ENCODE results near the gene PALD1. TPM values are rescaled to one million over a fixed set of nuclear protein-coding genes. Genes with fewer than 3 reads are reported as not detected.

The PALD1 gene
- total RNA-seq, 1 donor from 2014 or later, result 11.0 TPM

DNA sequence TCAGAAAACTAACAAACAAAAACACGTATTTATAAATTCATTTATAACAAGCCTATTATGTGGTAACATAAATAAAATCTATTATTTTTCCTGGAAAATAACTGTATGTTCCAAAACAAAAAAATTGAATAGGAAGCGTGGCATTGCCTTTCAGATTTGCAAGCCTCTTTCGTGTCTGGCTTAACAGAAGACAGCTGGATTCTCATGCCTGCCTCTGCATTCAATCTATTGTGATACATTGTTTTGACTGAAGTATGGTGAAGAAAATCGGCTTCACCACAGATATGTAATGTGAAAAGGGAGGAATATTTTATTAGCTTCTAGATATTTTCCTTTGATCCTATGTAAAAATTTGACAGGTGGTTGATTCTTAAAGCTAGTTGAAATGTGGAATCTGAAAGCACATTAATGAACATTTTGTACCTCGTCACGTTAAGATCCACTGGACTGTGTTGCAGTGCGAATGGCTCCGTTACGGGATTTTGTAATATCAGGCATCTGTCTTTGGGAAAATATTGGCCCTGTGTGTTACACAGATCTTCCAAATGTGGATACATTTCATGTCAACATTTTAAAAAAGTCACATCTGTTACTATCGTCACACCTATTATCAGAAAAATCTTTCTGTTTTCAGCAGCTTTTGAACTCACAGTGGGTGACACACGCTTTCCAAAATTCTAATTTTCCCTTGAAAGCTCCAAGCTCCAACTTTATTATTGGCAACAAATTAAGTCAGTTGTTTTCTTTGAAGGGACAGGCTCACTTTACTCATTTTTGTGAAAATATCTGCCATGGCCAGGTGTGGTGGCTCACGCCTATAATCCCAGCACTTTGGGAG, 26.2 kb downstream of the PALD1 start:
- no peak for DNase-seq (ENCODE audit: low spot score)

DNA sequence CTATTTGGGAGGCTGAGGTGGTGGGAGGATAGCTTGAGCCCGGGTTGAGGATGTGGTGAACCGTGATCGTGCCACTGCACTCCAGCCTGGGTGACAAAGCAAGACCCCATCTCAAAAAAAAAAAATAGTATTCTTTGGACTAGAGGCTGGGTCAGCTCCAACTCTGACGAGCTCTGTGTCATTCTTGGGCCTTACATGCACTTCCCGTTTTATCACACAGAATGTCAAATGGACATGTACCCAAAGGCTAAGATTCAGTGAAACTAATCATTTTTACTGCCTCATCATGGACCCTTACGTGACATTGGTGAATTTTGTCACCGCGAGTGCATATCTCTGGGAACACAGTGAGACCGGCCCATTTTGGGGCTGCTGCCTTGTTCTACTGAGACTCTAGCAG, 27.3 kb downstream of the PALD1 start:
- DNase-seq (ENCODE audit: low spot score), result no peak

DNA sequence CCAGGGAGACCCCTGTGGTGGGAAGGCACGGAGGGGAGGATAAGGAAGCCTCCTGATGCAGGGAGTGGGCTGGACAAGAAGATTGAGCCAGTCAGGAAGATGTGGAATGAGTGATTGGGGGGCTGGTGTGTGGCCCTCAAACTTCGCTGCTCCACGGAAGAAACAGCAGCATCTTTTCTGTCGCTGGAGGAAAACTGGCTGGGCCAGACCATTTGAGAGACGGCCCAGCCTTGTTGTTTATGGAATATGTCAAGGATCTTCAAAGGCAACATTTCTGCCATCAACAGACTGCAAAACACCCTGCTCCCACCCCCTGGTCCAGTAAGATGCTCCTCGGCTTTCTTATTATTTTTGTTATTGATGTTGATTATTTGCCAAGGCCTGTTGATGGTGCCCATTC, 29.4 kb downstream of the PALD1 start:
- DNase-seq (ENCODE audit: low spot score), result no peak

DNA sequence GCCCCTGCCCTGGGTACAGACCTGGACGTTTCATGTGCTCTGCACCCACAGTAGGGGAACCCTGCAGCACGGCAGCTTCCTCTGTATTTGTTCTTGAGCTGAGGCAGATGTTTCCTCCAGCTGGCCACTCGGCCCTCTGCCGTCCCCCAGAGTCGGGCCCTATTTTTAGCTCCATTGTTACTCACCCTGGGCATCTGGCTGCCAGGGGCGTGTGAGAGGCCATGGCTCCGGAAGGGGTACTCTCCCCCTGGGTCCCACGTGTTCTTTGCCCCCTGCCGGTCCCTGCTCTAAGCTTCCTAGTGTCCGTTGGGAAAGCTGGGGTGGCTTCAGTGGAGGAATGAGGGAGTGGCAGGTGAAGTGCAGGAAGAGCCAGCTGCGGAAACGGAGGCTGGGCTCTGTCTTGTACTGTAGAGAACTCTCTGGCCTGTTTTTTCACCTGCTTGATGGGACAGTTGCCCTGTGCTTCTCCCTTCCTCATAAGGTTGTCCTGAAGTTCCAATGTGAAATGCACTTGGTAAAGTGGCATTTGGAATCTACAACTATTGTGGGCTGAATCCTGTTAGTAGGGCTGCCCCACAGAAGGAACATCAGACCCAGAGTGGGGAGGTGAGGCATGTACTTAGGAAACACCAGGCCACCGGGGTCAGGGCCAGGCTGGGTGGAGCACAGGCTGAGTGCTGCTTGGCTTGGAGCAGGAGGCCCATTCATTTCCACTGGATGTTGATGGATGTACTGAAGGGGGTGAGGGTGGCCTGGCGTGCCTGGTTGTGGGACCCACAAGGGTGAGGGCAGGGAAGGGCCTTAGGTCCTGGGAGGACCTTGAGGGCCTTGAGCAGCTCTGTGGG, 30.6 kb downstream of the PALD1 start:
- DNase-seq (ENCODE audit: low spot score), result no peak

DNA sequence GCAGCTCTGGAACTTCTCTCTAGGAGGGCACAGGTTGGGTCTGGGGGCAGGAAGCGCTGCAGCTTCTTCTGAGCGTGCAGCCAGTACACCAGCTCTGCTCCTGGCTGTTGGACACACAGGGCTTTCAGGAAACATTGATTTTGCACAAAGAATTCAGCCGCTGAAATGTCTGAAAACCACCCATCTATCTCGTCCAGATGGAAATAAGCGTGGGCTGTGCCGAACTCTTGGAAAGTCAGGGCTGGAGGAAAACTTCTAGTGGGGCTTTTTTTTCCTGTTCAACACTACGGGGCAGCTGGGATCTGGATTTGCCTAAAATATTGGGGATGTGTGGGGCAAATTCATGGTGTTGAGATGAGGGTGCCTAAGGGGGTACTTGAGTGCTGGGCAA, 31.2 kb downstream of the PALD1 start:
- DNase-seq (ENCODE audit: low spot score), result no peak

DNA sequence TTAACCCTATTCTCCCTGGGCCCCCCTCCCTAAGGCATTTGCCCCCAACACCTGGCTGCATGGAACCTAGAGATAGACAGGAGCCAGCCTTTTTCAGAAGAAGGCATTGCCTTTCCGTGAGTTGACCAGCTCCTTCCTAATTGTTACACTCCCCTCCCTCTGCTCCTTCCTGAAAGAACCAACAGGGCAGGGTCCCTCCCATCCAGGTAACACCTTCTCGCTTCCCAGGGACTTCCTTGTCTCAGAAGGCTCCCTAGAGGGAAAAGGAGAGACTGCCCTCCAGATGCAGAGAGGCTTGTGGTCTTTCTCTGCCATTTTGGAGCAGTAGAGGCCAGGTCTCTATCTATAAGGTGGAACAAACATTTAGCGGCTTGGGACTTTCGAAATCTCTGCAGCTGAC, 31.9 kb downstream of the PALD1 start:
- no peak for DNase-seq (ENCODE audit: low spot score)

DNA sequence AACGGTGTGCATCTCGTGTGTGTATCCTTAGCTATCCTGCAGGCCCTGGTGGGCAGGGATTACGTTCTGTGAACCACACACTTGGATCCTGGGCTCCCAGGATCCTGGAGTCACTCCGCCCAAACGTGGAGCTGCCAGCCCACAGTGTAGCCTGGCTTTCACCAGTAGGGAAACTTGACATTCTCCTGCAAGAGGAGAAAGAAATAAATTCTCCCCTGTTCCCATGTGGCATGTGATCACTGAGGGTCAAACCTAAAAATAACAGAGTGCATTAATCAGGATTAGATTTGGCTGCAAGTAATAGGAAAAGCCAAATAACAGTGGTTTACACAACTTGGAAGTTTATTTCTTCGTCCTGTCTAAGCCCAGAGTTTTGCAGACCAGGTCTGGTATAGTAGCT, 32.3 kb downstream of the PALD1 start:
- DNase-seq (ENCODE audit: low spot score), result no peak

DNA sequence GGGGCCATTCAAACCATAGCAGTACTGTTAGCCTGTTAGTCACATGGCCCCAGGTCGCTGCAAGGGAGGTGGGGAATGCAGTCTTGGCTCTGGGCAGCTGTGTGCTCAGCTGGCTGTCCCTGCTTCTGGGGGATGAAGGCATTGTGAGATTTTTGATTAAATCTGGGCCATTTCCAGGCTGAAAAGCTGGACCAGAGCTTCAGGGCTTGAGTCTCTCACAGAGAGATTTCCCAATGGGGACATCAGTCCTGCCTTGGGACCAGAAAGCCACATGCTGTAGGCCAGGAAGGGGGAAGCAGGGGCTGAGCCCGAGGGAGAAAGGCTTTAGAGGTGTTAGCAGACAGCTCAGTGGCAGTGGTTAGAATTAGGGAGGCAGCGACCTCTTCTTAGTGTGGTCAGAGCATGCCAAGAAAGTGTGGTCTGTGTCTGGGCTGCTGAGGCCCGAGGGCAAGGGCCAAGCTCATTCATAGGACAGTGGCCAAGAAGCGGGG, 33.6 kb downstream of the PALD1 start:
- no peak for DNase-seq (ENCODE audit: low spot score)

DNA sequence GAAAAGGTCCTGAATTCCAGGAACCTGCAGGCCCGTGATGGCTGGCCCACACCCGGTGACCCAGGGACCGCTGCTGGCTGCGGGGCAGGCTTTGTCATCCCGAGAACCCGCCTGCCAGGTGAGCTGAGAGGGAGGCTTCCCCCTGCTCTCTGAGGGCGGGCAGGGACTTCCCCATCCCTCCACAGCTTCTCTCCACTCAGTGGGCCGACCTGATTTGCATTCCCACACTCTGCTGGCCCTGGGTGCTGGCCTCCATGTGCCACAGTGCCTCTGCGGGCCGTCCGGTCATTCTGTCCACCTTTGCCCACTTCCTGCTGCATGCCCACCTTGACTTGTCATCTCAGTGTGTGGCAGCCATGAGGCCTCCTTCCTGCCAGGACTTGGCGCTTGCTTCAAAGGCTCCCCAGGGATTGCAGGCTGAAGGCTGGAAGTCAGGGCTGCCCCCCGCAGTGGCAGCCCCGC, 35.3 kb downstream of the PALD1 start:
- no peak for DNase-seq (ENCODE audit: low spot score)

DNA sequence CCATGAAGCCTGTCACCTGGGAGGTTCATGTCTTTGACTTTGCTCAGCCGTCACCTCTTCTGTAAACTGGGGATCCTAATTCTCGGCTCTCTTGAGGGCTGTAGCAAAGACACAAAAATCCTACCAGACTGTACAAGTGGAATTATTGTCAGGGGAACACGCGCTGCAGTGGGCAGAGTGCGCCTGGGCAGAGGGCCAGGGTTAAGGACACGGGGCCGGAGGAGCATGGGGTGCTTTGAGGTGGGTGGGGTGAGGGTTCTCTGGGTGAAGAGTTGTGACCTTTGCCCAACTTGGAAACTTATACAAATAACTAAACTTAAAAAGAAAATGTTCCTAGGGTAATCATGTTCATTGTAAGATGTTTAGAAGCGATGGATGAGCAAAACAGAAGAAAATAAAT, 36.0 kb downstream of the PALD1 start:
- no peak for DNase-seq (ENCODE audit: low spot score)

DNA sequence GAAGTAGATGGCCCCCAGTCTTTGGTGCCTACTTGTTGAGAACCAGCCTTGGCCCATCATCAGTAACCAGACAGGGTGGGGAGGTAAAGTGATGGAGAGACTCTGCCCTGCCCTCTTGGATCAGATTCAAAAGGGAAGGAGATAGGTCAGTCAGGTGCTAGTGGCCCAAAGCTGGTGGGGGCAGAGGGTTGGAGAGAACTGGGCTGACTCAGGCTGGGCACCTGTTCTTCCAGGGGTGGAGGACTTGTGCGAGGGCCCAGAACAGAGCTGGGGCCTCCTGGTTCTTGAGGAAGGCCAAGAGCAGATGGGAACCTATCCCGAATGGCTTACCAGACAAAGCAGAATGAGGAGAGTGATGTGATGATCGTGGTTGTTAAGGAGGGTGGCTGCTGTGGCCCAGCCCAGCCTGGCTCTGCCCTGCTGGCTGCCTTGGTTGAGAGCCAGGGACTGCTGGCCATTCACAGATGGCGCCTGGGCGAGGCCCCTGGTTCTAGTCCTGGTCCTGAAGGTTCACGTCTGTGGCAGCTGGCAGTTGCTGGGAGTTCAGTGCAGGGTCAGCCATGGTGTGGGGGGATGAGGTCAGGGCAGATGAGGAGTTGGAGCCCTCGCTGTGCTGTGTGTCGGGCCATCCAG, 36.6 kb downstream of the PALD1 start:
- no peak for DNase-seq (ENCODE audit: low spot score)

DNA sequence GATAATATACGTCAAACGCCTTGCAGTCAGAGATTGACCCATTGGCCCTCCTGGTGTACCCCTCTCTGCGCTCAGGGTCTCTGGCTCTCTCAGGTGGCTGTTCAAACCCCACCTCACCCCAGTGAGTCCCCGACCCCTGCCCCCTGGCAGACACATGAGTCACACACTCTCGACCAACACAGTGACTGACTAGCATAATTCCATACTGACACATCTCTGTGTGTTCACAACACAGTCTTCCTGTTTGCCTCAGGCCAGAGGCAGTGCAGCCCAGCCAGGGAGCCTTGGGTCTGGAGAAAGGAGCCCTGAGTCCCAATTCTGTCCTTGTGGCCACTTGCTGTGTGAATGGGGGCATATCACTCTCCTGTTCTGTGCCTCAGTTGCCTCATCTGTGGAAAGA, 40.1 kb downstream of the PALD1 start:
- no peak for DNase-seq (ENCODE audit: low spot score)

DNA sequence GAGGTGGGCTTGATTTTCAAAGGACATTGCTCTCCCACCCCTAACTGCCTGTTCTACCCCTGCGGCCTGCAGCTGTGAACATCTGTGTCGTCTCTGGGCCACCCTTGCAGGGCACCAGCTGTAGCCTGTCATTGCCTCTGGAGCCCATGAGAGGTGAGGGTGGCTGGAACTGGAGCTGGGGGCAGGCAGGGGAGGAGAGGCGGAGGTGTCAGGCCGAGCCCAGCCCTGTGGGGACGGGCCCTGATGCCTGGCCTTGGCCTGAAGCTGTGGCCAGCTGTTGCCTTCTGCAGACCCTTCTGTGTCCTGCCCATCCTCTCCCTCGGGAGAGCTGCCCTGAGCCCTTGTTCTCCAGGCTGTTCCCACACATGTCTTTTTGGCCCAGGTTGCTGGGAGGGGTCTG, 44.5 kb downstream of the PALD1 start:
- no peak for DNase-seq (ENCODE audit: low spot score)

DNA sequence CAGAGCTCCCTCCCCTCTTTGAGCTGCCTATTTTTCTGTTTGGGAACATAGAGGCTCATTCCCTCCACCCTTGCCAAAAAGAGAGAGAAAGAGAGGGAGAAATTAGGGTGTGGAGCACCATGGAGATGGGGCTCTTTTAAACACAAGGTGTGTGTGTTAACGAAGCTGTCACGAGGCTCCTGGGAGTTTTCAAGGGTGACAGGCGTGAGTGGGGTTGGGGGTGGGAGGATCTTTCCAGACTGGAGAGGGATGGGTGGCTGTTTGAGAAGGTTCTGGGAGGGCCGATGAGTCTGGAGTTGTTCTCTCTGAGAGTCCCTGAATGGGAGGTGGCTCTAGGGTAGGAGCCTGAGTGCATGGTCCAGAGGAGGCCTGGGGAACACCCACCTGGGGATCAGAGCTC, 45.0 kb downstream of the PALD1 start:
- DNase-seq (ENCODE audit: low spot score), result no peak

DNA sequence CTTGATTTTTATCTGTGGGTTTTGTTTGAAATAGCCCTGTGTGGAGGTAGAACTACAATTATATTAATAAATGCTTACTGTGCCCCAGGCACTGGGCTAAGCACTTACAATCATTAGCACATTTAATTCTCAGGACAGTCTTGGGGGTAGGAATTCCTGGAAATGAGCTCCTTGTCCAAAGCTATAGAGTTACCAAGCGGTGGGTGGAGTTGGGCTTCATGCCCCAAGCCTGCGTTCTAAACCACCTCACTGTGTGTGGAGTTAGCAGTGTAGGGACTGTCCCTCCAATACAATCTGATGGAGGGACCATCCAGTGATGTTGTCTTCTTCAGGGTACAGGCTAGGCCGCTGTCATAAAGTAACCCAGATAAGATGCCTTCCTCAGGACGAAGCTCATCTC, 49.7 kb downstream of the PALD1 start:
- no peak for DNase-seq (ENCODE audit: low spot score)

DNA sequence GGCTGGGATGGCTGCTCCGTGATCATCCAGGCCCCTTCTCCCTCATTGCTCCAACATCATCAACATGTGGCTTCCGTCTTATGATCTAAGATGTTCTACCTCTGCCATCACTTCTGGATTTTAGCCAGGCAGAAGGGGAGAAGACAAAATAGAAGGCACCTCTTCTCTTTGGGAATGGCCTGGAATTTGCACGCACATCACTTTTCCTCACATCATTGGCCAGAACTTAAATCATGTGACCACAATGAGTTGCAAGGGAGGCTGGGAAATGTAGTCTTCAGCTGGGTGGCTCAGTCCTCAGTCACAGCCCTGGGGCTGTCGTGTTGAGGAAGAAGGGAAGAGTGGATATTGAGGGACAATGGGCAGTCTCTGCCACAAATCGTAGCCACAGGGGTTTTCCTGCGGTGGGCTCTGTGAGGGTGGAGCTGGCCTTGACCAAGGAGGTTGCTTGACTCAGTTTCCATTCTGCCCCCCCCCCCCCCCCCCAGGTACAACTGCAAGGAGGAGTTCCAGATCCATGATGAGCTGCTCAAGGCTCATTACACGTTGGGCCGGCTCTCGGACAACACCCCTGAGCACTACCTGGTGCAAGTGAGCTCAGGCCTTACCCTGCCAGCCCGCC, 50.3 kb downstream of the PALD1 start:
- no peak for DNase-seq (ENCODE audit: low spot score)

DNA sequence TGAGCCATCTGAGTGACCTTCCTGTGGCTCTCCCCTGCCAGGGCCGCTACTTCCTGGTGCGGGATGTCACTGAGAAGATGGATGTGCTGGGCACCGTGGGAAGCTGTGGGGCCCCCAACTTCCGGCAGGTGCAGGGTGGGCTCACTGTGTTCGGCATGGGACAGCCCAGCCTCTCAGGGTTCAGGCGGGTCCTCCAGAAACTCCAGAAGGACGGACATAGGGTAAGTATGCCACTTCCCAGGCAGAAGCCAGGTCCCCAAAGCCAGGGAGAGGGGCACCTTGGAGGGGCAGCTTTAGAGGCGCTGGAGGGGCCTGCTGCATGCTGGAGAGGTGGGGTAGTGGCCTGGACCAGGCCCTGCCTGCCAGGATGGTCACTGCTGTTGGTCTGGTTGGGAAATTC, 51.3 kb downstream of the PALD1 start:
- DNase-seq (ENCODE audit: low spot score), result no peak

DNA sequence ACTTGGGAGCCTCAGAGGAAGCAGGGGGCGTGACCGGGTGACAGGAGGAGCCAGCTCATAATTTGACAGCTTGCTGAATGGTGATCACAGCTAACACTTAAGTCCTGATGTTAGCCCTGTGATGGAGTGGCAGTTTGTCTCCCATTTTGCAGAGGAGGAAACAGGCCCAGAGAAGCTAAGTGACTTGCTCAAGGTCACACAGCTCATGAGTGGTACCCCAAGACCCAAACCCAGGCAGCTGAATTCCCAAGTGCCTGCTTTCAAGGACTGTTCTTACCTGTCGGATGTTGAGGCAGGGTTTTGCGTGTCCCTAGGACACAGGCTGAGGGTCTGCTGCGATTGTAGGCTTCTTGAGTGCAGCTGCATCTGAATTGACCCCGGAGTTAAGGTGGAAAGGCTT, 51.7 kb downstream of the PALD1 start:
- no peak for DNase-seq (ENCODE audit: low spot score)

DNA sequence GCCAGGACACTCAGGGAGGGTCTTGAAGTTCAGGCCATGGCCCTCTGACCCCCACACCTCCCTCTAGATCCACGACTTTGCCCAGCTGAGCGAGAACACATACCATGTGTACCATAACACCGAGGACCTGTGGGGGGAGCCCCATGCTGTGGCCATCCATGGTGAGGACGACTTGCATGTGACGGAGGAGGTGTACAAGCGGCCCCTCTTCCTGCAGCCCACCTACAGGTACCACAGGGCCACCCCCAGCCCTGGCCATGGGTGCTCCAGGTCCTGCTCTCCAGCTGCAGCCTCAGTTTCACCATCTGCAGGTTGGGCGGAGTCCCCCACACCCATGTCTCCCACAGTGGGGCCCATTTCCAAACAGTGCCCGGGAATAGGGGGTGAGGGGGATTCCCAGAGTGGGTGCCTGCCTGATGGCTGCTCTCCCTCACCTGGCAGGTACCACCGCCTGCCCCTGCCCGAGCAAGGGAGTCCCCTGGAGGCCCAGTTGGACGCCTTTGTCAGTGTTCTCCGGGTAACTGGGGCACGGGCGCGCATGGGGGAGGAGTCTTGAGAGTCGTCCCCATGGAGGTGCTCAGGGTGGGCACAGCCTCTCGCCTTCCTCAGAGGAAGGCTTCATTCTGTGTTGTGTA, 54.1 kb downstream of the PALD1 start:
- DNase-seq (ENCODE audit: low spot score), result no peak

DNA sequence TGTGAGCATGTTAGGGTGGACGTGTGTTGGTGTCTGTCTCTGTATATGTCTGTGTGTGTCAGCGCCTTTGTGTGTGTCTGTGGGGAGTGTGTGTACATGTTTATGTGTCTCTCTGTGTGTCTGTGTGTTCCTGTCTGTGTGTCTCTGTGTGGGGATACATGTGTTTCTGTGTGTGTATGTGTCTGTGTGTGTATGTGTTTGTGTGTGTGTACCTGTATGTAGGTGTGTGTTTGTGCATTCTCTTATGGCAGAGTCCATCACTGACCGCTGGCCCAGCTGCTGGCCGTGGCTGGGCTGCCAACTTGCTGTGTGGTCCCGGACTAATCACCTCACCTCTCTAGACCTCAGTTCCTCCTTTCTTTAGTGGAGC, 54.6 kb downstream of the PALD1 start:
- no peak for DNase-seq (ENCODE audit: low spot score)

DNA sequence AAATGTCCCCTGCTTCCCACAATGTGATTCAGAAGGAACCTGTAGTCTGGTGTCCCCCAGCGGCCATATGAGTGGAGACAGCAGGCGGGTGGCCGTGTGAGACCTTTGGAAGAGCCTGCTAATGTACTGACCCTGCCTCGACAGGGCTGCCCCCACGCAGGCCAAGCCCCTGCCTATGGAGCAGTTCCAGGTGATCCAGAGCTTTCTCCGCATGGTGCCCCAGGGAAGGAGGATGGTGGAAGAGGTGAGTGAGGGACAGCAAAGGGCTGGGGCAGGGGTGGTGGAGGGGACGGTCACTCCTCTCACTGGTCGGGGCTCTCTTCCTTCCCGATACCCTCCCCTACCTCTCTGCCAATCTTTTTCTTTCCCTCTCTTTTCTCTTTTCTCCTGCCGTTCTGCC, 55.7 kb downstream of the PALD1 start:
- no peak for DNase-seq (ENCODE audit: low spot score)

DNA sequence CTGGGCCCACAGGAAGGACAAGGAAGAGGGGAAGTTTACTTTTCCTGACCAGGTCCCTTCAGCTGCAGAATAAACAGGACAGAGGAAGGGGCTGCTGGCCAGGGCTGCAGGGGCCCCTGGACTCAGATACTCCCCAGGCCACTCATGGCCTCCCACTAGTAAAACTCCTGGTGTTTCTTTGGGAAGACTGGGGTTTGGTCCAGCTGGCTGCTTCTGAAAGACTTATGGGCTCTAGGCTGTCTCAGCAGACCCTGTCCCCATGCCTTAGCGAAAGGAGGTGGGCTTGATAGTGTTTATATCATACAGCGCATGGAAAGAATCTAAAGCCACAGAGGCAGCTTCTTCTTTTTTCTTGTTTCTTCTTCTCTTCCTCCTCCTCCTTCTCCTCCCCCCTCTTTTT, 56.4 kb downstream of the PALD1 start:
- DNase-seq (ENCODE audit: low spot score), result no peak

Measured in ureter (tissue), 1 donor.